ENCODE data around the gene PPDPF.
"Not testable (repeated sequence)": the region's sequence is repeated elsewhere in the genome, so short reads cannot be mapped to it uniquely, and the experiment has no call there.

The PPDPF gene

GRCh38 chr20:63553251-63553932, 32.8 kb downstream of the PPDPF start:
- DNase-seq: no peak

DNA sequence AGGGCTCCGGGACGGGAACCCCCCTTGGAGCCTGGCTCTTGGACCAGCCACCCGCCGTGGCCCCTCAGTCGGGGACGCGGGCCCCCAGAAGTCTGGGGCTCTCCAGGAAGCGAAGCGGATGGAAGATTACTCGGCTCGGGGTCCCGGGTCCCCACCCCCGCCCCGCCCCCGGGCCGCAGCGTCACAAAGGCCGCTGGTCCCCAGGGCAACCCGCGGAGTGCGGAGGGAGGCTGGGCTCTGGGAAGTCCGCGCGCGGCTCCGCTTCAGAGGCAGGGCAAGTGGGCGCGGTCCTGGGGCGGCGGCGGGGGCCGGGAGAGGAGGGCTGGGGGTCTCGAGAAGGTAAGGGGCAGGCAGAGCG, 33.3 kb downstream of the PPDPF start, which contains the start of gene FNDC11:
Gene FNDC11, plus strand, starts transcription at position 227 of the 358 bp plus-strand sequence. CDS start 1,505 bp downstream, outside the sequence.
- no peak for DNase-seq

- DNase-seq: no peak
Measured at GRCh38 chr20:63554361-63555278, 34.1 kb downstream of the PPDPF start.

GRCh38 chr20:63555661-63556381, 35.3 kb downstream of the PPDPF start:
- DNase-seq: no peak

DNA sequence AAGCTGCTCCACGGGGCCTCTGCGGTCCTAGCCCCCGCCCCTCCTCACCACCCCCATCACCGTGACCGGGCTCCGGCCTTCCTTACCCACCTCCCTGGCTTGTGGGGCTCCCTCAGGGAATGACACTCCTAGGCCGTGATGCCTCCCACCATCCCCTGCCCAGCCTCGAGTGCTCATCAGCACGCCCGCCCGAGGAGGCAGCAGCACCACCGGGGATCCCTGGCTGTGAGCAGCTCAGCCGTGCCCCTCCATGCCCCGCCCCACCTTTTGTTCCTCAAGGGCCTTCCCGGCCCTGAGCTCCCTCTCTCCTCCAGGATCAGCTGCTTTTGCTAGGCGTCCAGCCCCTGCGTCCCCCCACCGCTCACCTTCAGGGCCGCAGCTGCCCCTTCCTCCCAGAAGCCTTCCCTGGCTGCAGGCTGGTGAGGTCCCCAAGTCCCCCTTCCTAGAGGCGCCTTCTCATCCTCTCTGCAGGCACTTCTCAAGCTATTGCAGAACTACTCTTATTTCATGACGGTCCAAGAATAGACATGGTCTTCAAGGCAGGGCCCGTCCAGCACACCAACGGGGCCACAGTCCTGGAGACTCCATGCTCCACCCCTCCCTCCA, 36.4 kb downstream of the PPDPF start:
- no peak for DNase-seq

GRCh38 chr20:63557481-63557891, 36.9 kb downstream of the PPDPF start:
- no peak for DNase-seq

- no peak for DNase-seq
Measured at GRCh38 chr20:63558804-63559484, 38.4 kb downstream of the PPDPF start.

DNA sequence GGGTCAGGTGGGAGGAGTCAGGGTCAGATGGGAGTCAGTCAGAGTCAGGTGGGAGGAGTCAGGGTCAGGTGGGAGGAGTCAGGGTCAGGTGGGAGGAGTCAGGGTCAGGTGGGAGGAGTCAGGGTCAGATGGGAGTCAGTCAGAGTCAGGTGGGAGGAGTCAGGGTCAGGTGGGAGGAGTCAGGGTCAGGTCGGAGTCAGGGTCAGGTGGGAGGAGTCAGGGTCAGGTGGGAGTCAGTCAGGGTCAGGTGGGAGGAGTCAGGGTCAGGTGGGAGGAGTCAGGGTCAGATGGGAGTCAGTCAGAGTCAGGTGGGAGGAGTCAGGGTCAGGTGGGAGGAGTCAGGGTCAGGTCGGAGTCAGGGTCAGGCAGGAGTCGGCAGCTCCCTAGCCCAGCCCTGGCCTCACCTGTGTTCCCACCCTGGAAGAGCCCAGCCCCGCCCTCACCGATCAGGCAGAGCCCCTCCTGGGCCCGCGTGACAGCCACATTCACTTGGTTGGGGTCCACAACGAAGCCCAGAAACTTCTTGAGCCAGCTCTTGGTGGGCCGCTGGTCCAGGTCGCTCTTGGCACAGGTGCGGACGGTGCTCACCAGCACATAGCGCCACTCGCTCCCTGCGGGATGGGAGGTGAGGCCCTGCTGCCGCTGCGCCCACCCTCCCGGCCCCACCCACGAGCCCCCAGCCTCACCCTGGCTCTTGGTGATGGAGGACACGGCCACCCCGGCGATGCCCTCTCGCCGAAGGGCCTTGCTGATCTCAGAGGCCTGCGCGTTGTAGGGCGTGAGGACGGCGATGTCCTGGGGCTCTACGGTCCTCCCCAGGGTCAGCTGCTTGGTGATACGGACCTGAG, 39.1 kb downstream of the PPDPF start:
- DNase-seq: not testable (repeated sequence)

GRCh38 chr20:63560333-63560805, 39.8 kb downstream of the PPDPF start:
- DNase-seq: no peak

DNA sequence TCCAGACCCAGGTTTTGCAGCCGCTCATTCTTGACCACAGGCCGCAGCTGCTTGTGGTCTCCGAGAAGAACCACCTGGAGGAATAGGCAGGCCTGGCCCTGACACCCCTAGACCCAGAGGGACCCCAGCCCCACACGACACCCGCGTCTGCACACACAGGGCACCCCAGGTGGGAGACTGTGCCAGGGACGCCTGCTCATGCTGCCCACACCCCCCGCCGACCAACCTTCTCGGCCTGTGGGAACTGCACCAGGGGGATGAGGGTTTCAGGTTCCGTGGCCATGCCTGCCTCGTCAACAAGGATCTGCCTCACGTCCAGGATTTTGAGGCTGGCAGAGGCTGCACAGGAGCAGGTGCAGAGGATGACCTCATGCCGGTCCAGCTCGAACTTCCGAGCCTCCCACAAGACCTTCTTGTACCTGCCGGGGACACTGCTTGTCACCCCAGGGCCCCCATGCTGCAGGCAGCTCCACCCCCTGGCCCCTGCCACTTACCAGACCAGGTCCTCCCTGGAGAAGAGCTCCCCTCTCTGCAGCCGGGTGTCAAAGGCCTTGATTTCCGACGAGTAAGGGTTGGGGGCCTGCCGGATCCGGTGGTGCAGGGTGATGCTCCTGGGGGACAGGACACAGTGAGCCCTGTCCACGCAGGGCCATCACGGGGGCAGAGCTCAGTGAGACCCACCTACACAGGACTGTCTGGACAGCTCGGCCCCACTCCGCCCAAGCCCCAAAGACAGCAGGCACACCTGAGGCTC, 40.5 kb downstream of the PPDPF start:
- no peak for DNase-seq

GRCh38 chr20:63561624-63562396, 41.2 kb downstream of the PPDPF start:
- DNase-seq: no peak

GRCh38 chr20:63562461-63563224, 42.1 kb downstream of the PPDPF start:
- DNase-seq: no peak

DNA sequence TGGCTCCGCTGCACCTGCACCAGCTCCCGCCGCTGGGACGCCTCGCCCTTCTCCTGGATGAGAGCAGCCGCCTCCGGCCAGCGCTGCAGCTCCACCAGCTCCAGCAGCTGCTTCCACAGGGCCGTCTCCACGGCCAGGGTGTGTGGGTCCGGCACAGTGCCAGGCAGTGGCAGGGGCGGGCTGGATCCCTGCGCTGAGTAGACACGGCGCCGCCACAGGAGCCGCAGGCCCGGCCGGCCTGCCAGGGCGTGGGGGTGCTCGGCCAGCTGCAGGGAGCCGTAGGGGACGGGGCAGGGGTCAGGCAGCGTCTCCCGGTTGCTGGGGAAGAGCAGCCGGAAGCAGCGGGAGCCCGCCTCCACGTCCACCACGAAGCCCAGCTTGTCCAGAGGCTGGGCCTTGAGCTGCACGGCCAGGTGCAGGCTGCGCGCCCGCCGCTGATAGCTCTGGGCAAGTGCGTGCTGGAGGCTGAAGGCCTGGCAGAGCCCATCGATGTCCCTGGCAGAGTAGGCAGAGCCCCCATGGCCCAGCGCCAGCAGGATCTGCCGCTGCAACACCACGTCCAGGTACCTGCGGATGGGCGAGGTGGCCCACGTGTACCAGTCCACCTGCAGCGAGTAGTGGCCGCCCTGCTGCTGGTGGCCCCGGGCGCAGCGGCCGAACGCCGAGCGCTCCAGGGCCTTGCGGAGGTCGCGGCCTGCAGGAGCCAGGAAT, 42.8 kb downstream of the PPDPF start:
- DNase-seq: no peak

- no peak for DNase-seq
Measured at GRCh38 chr20:63564036-63564810, 43.7 kb downstream of the PPDPF start.

GRCh38 chr20:63565021-63565698, 44.6 kb downstream of the PPDPF start:
- DNase-seq: no peak

- DNase-seq: no peak
Measured at GRCh38 chr20:63565699-63566335, 45.3 kb downstream of the PPDPF start.

All from NCI-H2107 (cell line).